HepG2 (cell line): ENCODE data around the gene MARVELD3. TPM values are rescaled to one million over a fixed set of nuclear protein-coding genes. Genes with fewer than 3 reads are reported as not detected.

Source experiments
- CSRNP1 ChIP-seq: sonication (generic); formaldehyde crosslinking; IDR thresholded peaks from 2 replicates; pipeline ENCODE4 v1.8.1; 2023; ENCODE audit warnings: mild to moderate bottlenecking, missing genetic modification reagents
- EHMT2 ChIP-seq: fragments of 200-600 bp; sonication (generic); IDR thresholded peaks from 2 replicates; pipeline ENCODE4 v1.7.0; 2017; ENCODE audit warnings: antibody characterized with exemption, low read depth, low read length, borderline replicate concordance
- GLMP ChIP-seq: sonication (generic); formaldehyde crosslinking; IDR thresholded peaks from 2 replicates; pipeline ENCODE4 v1.9.0; 2021; ENCODE audit warnings: missing genetic modification reagents, mild to moderate bottlenecking, borderline replicate concordance
- GTF3A ChIP-seq: sonication (generic); formaldehyde crosslinking; conservative IDR thresholded peaks from 2 replicates; pipeline ENCODE4 v1.4.0; 2020; ENCODE audit warnings: mild to moderate bottlenecking, missing genetic modification reagents
- IRX3 ChIP-seq: sonication (generic); formaldehyde crosslinking; IDR thresholded peaks from 2 replicates; pipeline ENCODE4 v1.8.1; 2023; ENCODE audit warnings: mild to moderate bottlenecking, low read depth, missing genetic modification reagents, borderline replicate concordance
- KDM6A ChIP-seq: IDR thresholded peaks from 2 replicates; pipeline ENCODE4 v1.6.1; 2016; ENCODE audit warnings: low read depth
- PHB2 ChIP-seq: fragments of 450-650 bp; IDR thresholded peaks from 2 replicates; pipeline ENCODE4 v1.6.1; 2018; ENCODE audit not compliant: partially characterized antibody
- PREB ChIP-seq: sonication (generic); formaldehyde crosslinking; IDR thresholded peaks from 2 replicates; pipeline ENCODE4 v1.4.0; 2020; ENCODE audit warnings: missing genetic modification reagents
- SOX13 ChIP-seq, 3 experiments: fragments of 450-650 bp in 1 of 3; sonication (generic) in 1 of 3; formaldehyde crosslinking in 1 of 3; IDR thresholded peaks in 2 of 3; conservative IDR thresholded peaks in 1 of 3; 2 replicates each; pipeline versions ENCODE4 v1.5.0 to v1.6.1; 2016 to 2020; ENCODE audit warnings: antibody characterized with exemption in 1 of 3, mild to moderate bottlenecking in 1 of 3, missing compliant biosample characterization in 1 of 3, missing genetic modification reagents in 1 of 3, moderate library complexity in 1 of 3
- YY1 ChIP-seq: IDR thresholded peaks from 2 replicates; pipeline ENCODE4 v1.6.1; 2011; ENCODE audit warnings: low read length, low read depth, moderate library complexity, mild to moderate bottlenecking; ENCODE audit not compliant: insufficient read depth, insufficient replicate concordance
- ZFAT ChIP-seq: sonication (generic); formaldehyde crosslinking; conservative IDR thresholded peaks from 2 replicates; pipeline ENCODE4 v1.8.1; 2023; ENCODE audit warnings: missing genetic modification reagents, inconsistent platforms
- ZNF44 ChIP-seq: sonication (generic); formaldehyde crosslinking; IDR thresholded peaks from 2 replicates; pipeline ENCODE4 v1.5.1; 2020; ENCODE audit warnings: mild to moderate bottlenecking, missing genetic modification reagents
- ZNF720 ChIP-seq: sonication (generic); formaldehyde crosslinking; IDR thresholded peaks from 2 replicates; pipeline ENCODE4 v1.4.0; 2020; ENCODE audit warnings: missing genetic modification reagents
- ZSCAN31 ChIP-seq: sonication (generic); formaldehyde crosslinking; IDR thresholded peaks from 2 replicates; pipeline ENCODE4 v1.5.0; 2020; ENCODE audit warnings: low read depth, mild to moderate bottlenecking, missing genetic modification reagents
- polyA plus RNA-seq, 8 experiments: library from polyadenylated mRNA; depleted of rRNA in 3 of 8; stranded (reverse) in 7 of 8; unstranded in 1 of 8; fragments of >200 nt; fragmentation: Illumina TruSeq in 4 of 8; extraction: Trizol in 4 of 8; gene quantifications; 2 replicates each; pipeline versions ENCODE4 v1.2.1 to v1.2.3, GENCODE V29; 2011 to 2016; ENCODE audit warnings: low read depth in 4 of 8, missing spikeins in 1 of 8, mixed read lengths in 1 of 8; ENCODE audit not compliant: insufficient read depth in 1 of 8
- total RNA-seq, 5 experiments: library from RNA; depleted of rRNA; stranded (reverse); fragments of >200 nt; fragmentation: Illumina TruSeq; extraction: Trizol; gene quantifications; 2 replicates each; pipeline ENCODE4 v1.2.3, GENCODE V29; 2016; ENCODE audit warnings: low read depth in 1 of 5
- TF ChIP-seq, protein P1 (sequence below): IDR thresholded peaks from 2 replicates; pipeline ENCODE4 v1.6.1; 2016; ENCODE audit warnings: low read depth

The MARVELD3 gene
- total and polyA plus RNA-seq, 2 of the 13 experiments (the other 11 are each of a cell fraction or from before 2014, with no cell fraction given), result 4.8 to 5.6 TPM

DNA sequence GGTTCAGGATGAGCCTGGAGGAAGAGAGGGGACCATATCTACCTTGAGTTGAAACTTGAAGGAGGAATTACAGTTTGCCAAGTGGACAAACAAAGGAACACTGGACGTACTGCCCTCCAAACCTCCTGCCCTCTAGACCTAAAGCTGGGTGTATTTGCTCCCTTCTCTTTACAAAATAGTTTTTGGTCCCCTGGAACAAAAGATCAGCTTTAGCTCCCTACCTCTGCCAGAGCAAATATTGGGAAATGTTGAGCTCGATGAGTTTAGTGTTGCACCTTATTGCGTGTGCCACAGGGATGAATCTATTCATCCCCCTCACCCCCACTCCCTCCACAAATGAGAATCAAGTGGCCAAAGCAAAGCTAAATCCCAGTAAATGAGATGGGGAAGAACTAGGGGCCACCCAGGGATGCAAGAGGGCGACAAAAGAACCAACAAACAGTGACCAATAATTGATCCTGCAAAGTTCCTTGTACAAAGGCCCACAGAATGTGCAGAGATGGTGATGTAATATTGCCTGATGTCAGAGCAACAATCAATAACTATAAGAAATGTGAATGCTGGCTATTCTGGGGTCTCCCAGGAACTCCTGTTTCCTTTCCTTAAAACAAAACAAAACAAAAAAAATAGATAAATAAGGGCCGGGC is 31.9 kb upstream of the MARVELD3 start (continued):
- TF ChIP-seq GLMP (CRISPR knock-in tag), result no peak
- peak; percentile 85 for TF ChIP-seq SOX13 (IDR thresholded peaks at IDR 0.05)
- TF ChIP-seq SOX13 (CRISPR knock-in tag; conservative IDR thresholded peaks at IDR 0.05 in 1 of 2, IDR thresholded peaks at IDR 0.05 in 1 of 2), result peak in 1 of 2 experiments; percentile 95; a peak in 2 of 4 replicates
- TF ChIP-seq, protein P1, sequence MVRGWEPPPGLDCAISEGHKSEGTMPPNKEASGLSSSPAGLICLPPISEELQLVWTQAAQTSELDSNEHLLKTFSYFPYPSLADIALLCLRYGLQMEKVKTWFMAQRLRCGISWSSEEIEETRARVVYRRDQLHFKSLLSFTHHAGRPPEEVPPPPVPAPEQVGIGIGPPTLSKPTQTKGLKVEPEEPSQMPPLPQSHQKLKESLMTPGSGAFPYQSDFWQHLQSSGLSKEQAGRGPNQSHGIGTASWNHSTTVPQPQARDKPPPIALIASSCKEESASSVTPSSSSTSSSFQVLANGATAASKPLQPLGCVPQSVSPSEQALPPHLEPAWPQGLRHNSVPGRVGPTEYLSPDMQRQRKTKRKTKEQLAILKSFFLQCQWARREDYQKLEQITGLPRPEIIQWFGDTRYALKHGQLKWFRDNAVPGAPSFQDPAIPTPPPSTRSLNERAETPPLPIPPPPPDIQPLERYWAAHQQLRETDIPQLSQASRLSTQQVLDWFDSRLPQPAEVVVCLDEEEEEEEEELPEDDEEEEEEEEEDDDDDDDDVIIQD (CRISPR knock-in tag), result 0 out of 2 replicates have a peak, but pooled peaks have one; percentile 19
- TF ChIP-seq EHMT2, result no peak; the same call in 1 of the 2 replicates
- TF ChIP-seq CSRNP1 (CRISPR knock-in tag), result 0 out of 2 replicates have a peak, but pooled peaks have one; percentile 52
- TF ChIP-seq IRX3 (CRISPR knock-in tag), result no peak
- no peak for TF ChIP-seq PHB2
- TF ChIP-seq GTF3A (CRISPR knock-in tag), result no peak
- TF ChIP-seq PREB (CRISPR knock-in tag), result no peak
- TF ChIP-seq ZFAT (CRISPR knock-in tag), result no peak
- peak; percentile 40; the same call in 1 of the 2 replicates for TF ChIP-seq ZSCAN31 (CRISPR knock-in tag)
- no peak for TF ChIP-seq ZNF720 (CRISPR knock-in tag)
- TF ChIP-seq KDM6A (CRISPR knock-in tag), result peak; percentile 81
- no peak for TF ChIP-seq ZNF44
- no peak for TF ChIP-seq YY1
